ENCODE measurements around the gene NUB1.

NUB1 gene

GRCh38 chr7:151376218-151376902 is 34.7 kb downstream of the NUB1 start:
- DNase-seq (ENCODE audit: low read depth in 3 of 3, low spot score in 1 of 3): no peak

GRCh38 chr7:151377406-151377805 is 35.8 kb downstream of the NUB1 start:
- no peak for DNase-seq (ENCODE audit: low read depth in 3 of 3, low spot score in 1 of 3)

- DNase-seq (ENCODE audit: low read depth in 3 of 3, low spot score in 1 of 3): no peak
These were observed 36.4 kb downstream of the NUB1 start for GRCh38 chr7:151378011-151378410.

- DNase-seq (ENCODE audit: low read depth in 3 of 3, low spot score in 1 of 3): no peak
These were observed 37.0 kb downstream of the NUB1 start for GRCh38 chr7:151378496-151379192.

- DNase-seq (ENCODE audit: low read depth in 3 of 3, low spot score in 1 of 3): no peak
These were observed 37.5 kb downstream of the NUB1 start for GRCh38 chr7:151379193-151379520.

- no peak for DNase-seq (ENCODE audit: low read depth in 3 of 3, low spot score in 1 of 3)
These were observed 38.1 kb downstream of the NUB1 start for GRCh38 chr7:151379534-151380198.

GRCh38 chr7:151380199-151381097 is 38.8 kb downstream of the NUB1 start:
- DNase-seq (ENCODE audit: low read depth in 3 of 3, low spot score in 1 of 3): no peak

- DNase-seq (ENCODE audit: low read depth in 3 of 3, low spot score in 1 of 3): no peak
These were observed 39.4 kb downstream of the NUB1 start for GRCh38 chr7:151381098-151381347.

GRCh38 chr7:151381348-151382078 is 39.9 kb downstream of the NUB1 start:
- DNase-seq (ENCODE audit: low read depth in 3 of 3, low spot score in 1 of 3): peak in 2 of 3 donors; percentile 10 to 12

GRCh38 chr7:151382079-151382885 is 40.7 kb downstream of the NUB1 start:
- no peak for DNase-seq (ENCODE audit: low read depth in 3 of 3, low spot score in 1 of 3)

GRCh38 chr7:151383638-151384351 is 42.2 kb downstream of the NUB1 start:
- no peak for DNase-seq (ENCODE audit: low read depth in 3 of 3, low spot score in 1 of 3)

- DNase-seq (ENCODE audit: low read depth in 3 of 3, low spot score in 1 of 3): no peak
These were observed 42.7 kb downstream of the NUB1 start for GRCh38 chr7:151384352-151384697.

GRCh38 chr7:151384776-151385625 is 43.4 kb downstream of the NUB1 start:
- no peak for DNase-seq (ENCODE audit: low read depth in 3 of 3, low spot score in 1 of 3)

GRCh38 chr7:151385626-151386300 is 44.2 kb downstream of the NUB1 start:
- DNase-seq (ENCODE audit: low read depth in 3 of 3, low spot score in 1 of 3): no peak

GRCh38 chr7:151386301-151387160 is 44.9 kb downstream of the NUB1 start:
- DNase-seq (ENCODE audit: low read depth in 3 of 3, low spot score in 1 of 3): no peak

GRCh38 chr7:151387161-151388006 is 45.8 kb downstream of the NUB1 start:
- no peak for DNase-seq (ENCODE audit: low read depth in 3 of 3, low spot score in 1 of 3)

- DNase-seq (ENCODE audit: low read depth in 3 of 3, low spot score in 1 of 3): no peak
These were observed 46.3 kb downstream of the NUB1 start for GRCh38 chr7:151388007-151388297.

Measured in stimulated activated CD4-positive, alpha-beta T cell treated with anti-CD3 and anti-CD28 coated beads, TNF-alpha, amount 100 ng/mL, for 1 hour (primary cell).